GM18498 (cell line): Measurements from ENCODE around the gene NAA10.

Experiments
- ATAC-seq: cut with Tn5 transposase; IDR thresholded peaks from one replicate; pipeline ENCODE4 v1.9.1; 2021; ENCODE audit warnings: mild to moderate bottlenecking, moderate library complexity; ENCODE audit not compliant: unreplicated experiment

The NAA10 gene

GRCh38 chrX:153930011-153930910 is 4.6 kb downstream of the NAA10 start:
- no peak for ATAC-seq

GRCh38 chrX:153929576-153929975 is 5.3 kb downstream of the NAA10 start:
- no peak for ATAC-seq

- ATAC-seq, result no peak
Observed at GRCh38 chrX:153928846-153929245, 6.0 kb downstream of the NAA10 start.

GRCh38 chrX:153927922-153928760 is 6.7 kb downstream of the NAA10 start:
- ATAC-seq, result peak; percentile 75

GRCh38 chrX:153927672-153927921 is 7.2 kb downstream of the NAA10 start:
- no peak for ATAC-seq

- ATAC-seq, result peak; percentile 27
Observed at GRCh38 chrX:153926858-153927671, 7.8 kb downstream of the NAA10 start.

GRCh38 chrX:153926552-153926857 is 8.3 kb downstream of the NAA10 start:
- no peak for ATAC-seq

- peak; percentile 18 for ATAC-seq
Observed at GRCh38 chrX:153925739-153926551, 8.9 kb downstream of the NAA10 start, which contains the start of gene ARHGAP4. TSS of gene ARHGAP4 (minus strand) at chrX:153926264. CDS start at chrX:153926202, 62 bp downstream.

- no peak for ATAC-seq
Observed at GRCh38 chrX:153925387-153925738, 9.5 kb downstream of the NAA10 start.

- no peak for ATAC-seq
Observed at GRCh38 chrX:153924149-153924861, 10.5 kb downstream of the NAA10 start.

GRCh38 chrX:153922932-153923857 is 11.6 kb downstream of the NAA10 start:
- no peak for ATAC-seq

- ATAC-seq, result no peak
Observed at GRCh38 chrX:153921511-153922446, 13.1 kb downstream of the NAA10 start.

- ATAC-seq, result no peak
Observed at GRCh38 chrX:153921070-153921469, 13.8 kb downstream of the NAA10 start.

GRCh38 chrX:153920546-153920945 is 14.3 kb downstream of the NAA10 start:
- ATAC-seq, result no peak

GRCh38 chrX:153919281-153919680 is 15.6 kb downstream of the NAA10 start:
- no peak for ATAC-seq

- ATAC-seq, result no peak
Observed at GRCh38 chrX:153917869-153918268, 17.0 kb downstream of the NAA10 start.

GRCh38 chrX:153913701-153914100 is 21.1 kb downstream of the NAA10 start:
- ATAC-seq, result no peak

- ATAC-seq, result no peak
Observed at GRCh38 chrX:153913211-153913610, 21.6 kb downstream of the NAA10 start.
